K562 treated with DMSO at 1 percent for 48 hours (cell line): ENCODE data around the gene PHRF1. TPM values are rescaled to one million over a fixed set of nuclear protein-coding genes. Genes with fewer than 3 reads are reported as not detected.

ENCODE experiments used
- total RNA-seq: library from RNA; unstranded; fragments of 300-600 nt; gene quantifications from 2 replicates; pipeline ENCODE4 v1.2.3, GENCODE V29; 2022; ENCODE audit warnings: low replicate concordance; ENCODE audit errors: extremely low read depth

Gene PHRF1
- total RNA-seq: not detected in 2 replicates

GRCh38 chr11:575996-576768, at the start of gene PHRF1:
PHRF1 (plus strand) TSS chr11:576470; CDS start chr11:581513, 5,043 bp downstream.

DNA sequence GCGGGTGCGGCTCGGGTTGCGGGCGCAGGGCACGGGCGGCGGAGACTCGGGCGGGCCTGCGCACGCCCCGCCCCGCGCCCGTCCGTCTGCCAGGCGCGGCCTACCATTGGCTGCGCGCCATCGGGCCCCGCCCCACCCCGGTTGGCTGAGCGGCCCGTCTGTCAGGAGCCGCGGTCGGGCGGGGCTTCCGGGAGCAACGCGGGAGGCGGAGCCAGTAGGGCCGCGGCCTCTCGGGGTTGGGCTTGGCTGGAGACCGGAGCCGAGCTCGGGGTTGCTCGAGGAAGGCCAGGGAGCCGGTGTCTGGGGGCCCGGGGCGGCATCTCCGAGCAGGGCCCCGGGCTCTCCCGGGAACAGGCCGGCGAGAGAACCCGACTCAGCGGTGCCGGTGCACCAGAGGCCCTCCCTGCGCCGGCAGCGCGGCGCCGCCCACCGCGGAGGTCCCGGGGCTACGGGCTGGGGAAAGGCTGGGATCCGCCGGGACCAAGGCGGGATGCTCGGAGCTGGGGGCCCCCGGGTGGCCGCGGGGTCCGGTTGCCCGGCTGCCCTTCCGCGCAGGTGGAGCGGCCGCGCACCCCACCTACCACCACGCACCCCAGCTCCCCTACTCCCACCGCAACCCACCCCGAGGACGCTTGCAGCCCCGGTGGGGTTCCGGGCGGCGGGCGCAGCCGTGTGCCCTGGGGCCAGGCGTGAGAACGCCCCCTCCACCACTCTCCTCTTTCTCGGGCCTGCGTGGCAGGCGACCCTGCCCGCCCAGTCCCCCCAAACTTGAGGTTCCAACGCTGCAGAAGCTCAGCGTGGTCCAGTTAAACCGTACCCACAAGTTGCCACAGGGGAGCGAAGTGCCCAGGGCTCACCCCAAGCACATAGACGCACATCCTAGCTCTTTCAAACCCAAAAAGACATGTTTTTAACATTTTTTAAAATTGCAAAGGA, 40.5 kb upstream of the PHRF1 start, which contains the start of gene HRAS:
Gene HRAS, minus strand, starts transcription at position 58 of the 936 bp plus-strand sequence.

GRCh38 chr11:536841-537621, 39.2 kb upstream of the PHRF1 start, which contains the start of gene LRRC56:
LRRC56 (plus strand) TSS chr11:537527; CDS start chr11:540685, 3,158 bp downstream.

GRCh38 chr11:560305-561147, 15.7 kb upstream of the PHRF1 start, which contains the start of the genes LMNTD2 and RASSF7:
LMNTD2 (minus strand) TSS chr11:560738; CDS start chr11:560716, 22 bp downstream.
RASSF7 (plus strand) TSS chr11:560970; CDS start chr11:561769, 799 bp downstream.

GRCh38 chr11:615504-616319, 39.4 kb downstream of the PHRF1 start, which contains the start of gene IRF7:
IRF7 (minus strand) TSS chr11:615950; CDS start chr11:615364, 586 bp downstream.

GRCh38 chr11:624705-625635, 48.7 kb downstream of the PHRF1 start, which contains the start of gene CDHR5:
CDHR5 (minus strand) TSS chr11:624955; CDS start chr11:624902, 53 bp downstream.

GRCh38 chr11:626475-627307, 50.4 kb downstream of the PHRF1 start, which contains the start of gene SCT:
SCT (minus strand) TSS chr11:627181; CDS start chr11:627143, 38 bp downstream.

DNA sequence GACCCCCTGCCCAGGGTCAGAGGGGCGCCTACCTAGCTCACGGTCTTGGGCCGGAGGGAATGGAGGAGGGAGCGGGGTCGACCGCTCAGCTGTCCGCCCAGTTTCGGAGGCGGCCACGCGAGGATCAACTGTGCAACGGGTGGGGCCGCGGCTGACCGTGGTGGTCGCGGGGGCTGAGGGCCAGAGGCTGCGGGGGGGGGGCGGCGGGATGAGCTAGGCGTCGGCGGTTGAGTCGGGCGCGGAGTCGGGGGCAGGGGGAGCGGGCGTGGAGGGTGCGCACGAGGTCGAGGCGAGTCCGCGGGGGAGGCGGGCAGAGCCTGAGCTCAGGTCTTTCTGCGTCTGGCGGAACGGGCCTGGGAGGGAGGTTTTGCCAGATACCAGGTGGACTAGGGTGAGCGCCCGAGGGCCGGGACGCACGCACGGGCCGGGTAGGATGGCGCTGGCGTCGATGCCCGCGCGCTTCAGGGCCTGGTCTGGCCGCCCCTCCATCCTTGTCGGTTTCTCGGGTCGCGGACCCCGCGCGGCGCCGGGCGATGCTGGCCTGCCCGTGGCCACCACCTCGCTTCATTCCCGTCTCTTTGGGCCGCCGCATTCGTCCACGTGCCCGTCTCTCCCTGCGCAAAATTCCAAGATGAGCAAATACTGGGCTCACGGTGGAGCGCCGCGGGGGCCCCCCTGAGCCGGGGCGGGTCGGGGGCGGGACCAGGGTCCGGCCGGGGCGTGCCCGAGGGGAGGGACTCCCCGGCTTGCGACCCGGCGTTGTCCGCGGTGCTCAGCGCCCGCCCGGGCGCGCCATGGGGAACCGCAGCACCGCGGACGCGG, 60.5 kb downstream of the PHRF1 start, which contains the start of gene DRD4:
Gene DRD4, plus strand, starts transcription at position 759 of the 822 bp plus-strand sequence. Its CDS starts 36 bp downstream, at position 795.

Other genes starting within 250 kb of the PHRF1 start
- not detected in 2 replicates for gene B4GALNT4, start 207.0 kb upstream of the PHRF1 start, total RNA-seq
- gene PKP3, start 182.3 kb upstream of the PHRF1 start, total RNA-seq: not detected in 2 replicates
- not detected in 2 replicates for gene SIGIRR, start 161.5 kb upstream of the PHRF1 start, total RNA-seq
- not detected in 2 replicates for gene ANO9, start 134.5 kb upstream of the PHRF1 start, total RNA-seq
- gene PTDSS2, start 126.2 kb upstream of the PHRF1 start, total RNA-seq: not detected in 2 replicates
- gene RNH1, start 69.2 kb upstream of the PHRF1 start, total RNA-seq: not detected in 2 replicates
- not detected in 2 replicates for gene HRAS, start 40.9 kb upstream of the PHRF1 start, total RNA-seq
- not detected in 2 replicates for gene LRRC56, start 38.9 kb upstream of the PHRF1 start, total RNA-seq
- gene LMNTD2, start 15.7 kb upstream of the PHRF1 start, total RNA-seq: not detected in 2 replicates
- gene RASSF7, start 15.5 kb upstream of the PHRF1 start, total RNA-seq: not detected in 2 replicates
- gene IRF7, start 39.5 kb downstream of the PHRF1 start, total RNA-seq: not detected in 2 replicates
- gene CDHR5, start 48.5 kb downstream of the PHRF1 start, total RNA-seq: not detected in 2 replicates
- not detected in 2 replicates for gene SCT, start 50.7 kb downstream of the PHRF1 start, total RNA-seq
- not detected in 2 replicates for gene DRD4, start 60.8 kb downstream of the PHRF1 start, total RNA-seq
- gene DEAF1, start 118.8 kb downstream of the PHRF1 start, total RNA-seq: not detected in 2 replicates
- not detected in 2 replicates for gene TMEM80, start 119.3 kb downstream of the PHRF1 start, total RNA-seq
- gene EPS8L2, start 129.8 kb downstream of the PHRF1 start, total RNA-seq: not detected in 2 replicates
- gene TALDO1, start 171.0 kb downstream of the PHRF1 start, total RNA-seq: 394 TPM in 1 of 2 replicates, not detected in the other
- not detected in 2 replicates for gene GATD1, start 201.0 kb downstream of the PHRF1 start, total RNA-seq
- gene CEND1, start 213.6 kb downstream of the PHRF1 start, total RNA-seq: not detected in 2 replicates
- gene SLC25A22, start 221.8 kb downstream of the PHRF1 start, total RNA-seq: not detected in 2 replicates
- gene PIDD1, start 228.8 kb downstream of the PHRF1 start, total RNA-seq: not detected in 2 replicates
- gene RPLP2, start 233.5 kb downstream of the PHRF1 start, total RNA-seq: not detected in 2 replicates
- gene PNPLA2, start 242.4 kb downstream of the PHRF1 start, total RNA-seq: 265 TPM in 1 of 2 replicates, not detected in the other